GM18858 (cell line): Measurements from ENCODE around the gene LXN.
"Not testable (repeated sequence)": the region's sequence is repeated elsewhere in the genome, so short reads cannot be mapped to it uniquely, and the experiment has no call there.

Experiments
- ATAC-seq: cut with Tn5 transposase; IDR thresholded peaks from one replicate; pipeline ENCODE4 v1.9.1; 2021; ENCODE audit not compliant: unreplicated experiment

The LXN gene, protein sequence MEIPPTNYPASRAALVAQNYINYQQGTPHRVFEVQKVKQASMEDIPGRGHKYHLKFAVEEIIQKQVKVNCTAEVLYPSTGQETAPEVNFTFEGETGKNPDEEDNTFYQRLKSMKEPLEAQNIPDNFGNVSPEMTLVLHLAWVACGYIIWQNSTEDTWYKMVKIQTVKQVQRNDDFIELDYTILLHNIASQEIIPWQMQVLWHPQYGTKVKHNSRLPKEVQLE

DNA sequence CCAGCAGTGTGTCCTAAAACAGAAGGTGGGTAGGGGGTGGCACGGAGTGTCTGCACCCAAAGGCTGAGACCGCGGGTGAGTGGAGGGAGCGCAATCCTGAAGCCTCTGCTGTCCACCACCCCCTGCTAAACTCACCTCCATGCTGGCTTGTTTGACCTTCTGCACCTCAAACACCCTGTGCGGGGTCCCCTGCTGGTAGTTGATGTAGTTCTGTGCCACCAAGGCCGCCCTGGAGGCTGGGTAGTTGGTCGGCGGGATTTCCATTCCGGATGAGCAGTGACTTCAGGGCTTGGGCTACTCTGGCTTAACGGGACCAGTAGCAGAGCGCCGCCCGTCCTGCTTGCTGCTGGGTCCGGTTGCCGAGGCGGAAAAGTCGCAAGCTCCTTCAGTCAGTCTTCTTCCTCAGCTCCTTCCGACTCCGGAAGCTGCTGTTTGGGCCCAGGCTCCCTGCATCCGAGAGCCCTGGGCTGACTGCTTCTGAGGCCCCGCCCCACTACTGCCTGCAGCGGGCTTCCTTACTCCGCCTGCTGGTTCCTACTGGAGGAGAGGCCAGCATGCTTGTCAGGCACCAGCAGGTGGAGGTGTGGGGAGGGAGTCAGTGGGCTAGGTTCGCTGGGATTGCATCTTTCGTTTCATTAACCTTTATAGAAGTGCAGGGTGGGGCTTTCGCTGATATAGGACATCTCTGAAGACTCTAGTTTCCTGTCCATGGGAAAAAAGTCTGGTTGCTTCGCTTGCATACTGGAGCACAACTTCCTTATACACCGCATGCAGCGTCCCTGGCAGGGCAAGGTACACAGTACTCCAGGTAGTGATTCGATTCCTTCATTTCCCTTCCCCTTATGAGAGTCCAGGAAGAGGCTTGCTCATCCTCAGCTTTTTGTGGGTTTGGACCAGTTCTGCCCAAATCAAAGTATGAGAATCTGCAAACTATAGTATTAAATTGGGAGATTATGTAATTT, at the start of gene LXN:
Gene LXN, minus strand, starts transcription at position 434 of the 962 bp plus-strand sequence. Its CDS starts 170 bp downstream, at position 264.
- ATAC-seq = peak; percentile 99

DNA sequence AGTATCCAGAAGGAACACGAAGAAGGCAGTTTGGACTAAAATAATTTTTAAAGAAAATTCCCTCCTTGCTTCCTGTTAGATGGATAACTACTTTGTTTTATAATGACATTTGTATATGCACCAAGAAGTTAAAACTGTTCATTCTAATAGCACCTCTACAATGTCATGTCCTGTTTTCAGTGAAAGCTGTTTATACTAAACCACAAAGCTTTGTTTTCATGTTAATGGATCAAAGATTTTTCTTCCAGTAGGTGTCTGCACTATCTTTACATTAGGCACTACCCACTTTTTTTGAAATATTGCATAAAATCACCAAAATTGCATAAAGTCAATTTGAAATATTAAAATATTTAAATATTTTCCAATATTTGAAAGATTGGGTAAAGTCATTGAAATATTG, 49.7 kb upstream of the LXN start:
- ATAC-seq = no peak

DNA sequence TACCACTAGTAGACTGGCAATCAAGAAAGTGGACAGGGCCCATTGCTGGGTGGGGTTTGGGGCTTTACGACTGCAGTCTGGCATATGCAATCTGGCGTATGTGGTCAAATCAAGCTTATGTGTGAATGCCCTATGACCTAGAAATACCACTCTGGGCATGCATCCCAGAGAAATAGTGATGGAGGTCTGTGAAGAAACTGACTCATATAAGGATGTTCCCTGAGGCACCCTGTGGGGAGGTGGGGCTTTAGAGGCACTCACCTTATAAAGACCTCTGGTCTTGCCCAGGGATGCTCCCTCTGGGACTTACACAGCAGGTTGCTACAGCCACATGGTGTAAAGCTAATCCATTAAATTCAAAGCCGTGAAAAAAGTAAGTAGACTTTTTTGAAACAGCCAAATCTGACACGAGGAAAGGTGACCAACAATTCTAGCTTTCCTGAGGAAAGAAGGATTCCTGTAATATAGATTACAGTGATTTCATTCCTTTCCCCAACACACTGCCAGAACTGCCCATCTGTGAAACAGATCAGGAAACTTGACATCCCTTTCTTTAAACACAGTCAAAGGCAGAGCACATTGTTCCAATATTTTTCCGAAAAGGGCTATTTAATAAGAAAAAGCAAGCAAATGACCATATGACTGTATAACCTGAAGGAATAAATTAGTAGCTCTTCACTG, 46.2 kb upstream of the LXN start:
- no peak for ATAC-seq

DNA sequence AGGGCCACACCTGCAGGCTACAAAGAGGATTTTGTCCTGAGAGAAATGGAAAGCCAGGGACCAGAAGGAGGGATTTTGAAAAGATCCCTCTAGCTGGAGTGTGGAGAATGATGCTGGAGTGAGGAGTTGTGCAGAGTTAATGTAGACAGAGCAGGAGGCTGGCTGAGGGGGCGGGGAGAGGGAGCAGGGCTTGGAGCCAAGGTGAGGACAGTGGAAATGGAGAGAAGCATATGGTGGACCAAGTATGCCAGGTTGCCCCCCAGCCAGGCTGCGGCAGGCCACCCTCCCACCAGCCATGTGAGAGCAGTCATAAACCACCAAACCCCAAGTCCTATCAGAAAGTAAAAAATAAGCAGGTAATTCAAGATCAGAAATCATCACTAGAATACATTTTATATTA, 45.1 kb upstream of the LXN start:
- ATAC-seq = no peak

DNA sequence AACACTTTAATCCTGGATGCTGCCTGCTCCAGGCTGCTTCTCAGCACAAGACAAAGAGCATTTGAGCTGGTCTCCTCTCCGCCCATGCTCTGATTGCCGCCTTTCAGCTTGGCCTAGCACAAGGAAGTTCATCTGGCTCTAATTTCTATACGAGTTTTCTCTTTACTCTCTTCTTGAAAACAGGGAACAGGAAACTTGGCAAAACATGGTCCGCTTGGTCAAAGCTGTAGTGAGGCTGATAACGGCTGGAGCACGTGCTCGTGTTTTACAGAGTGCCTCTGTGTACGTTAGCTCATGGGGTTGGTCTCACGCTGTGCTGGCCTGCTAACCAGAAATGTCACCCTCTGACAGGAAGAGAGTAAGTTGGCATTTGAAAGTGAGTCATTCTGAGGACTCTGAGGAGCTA, 40.6 kb upstream of the LXN start:
- ATAC-seq = no peak

DNA sequence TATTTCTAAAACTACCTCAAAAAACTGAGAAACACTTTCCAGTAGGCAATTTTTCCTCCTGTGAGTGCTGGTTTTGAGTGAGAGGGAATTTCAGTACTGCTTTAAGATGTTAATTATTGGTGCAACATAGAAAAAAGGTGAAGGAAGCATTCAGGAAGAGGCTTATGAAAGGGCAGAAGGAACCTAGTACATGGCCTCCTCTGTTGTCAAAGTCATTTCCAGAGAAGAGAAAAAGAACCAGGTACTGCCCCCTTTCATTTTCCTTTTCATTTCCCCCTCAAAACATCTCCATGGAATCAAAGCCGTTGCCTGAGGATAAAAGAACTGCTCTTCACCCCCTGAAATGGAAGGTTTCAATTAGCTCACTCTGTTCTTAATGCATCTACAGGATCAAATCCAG, 40.0 kb upstream of the LXN start:
- no peak for ATAC-seq

DNA sequence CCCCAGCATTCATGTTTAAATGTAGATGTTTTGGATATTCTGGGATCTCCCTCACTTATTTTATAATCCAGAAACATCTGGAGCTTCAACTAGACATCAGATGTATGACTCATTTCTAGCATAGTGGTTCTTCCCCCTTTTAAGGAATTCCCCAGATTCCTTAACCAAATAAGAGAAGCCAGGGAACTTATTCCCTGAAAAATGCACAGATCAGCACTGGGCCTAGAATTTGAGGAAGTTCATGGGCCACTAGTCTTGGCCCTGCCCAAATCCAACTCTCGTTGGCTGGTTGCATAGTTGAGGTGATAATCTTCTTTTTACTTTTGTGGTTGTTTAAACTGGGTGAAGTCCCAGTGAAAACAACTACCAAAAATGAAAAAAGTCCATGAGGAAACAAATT, 39.4 kb upstream of the LXN start:
- ATAC-seq = no peak

DNA sequence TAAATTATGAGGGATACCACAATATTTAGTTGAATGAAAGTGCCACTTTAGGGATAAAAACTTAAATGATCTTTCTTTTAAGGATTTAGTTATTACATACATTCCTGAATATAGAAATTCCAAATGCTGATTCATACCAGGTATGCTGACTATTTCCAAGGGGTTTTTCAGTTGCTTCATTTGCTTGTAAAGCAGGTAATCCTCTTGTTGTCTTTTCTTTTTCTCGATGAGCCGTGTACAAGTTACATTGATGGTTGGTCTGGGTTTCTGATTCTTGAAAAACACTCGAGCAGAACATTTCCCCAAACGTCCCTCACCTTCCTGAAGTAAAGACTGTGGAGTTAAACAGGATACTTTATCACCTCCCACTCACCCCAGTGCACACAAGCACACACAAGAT, 38.2 kb upstream of the LXN start:
- ATAC-seq = no peak

DNA sequence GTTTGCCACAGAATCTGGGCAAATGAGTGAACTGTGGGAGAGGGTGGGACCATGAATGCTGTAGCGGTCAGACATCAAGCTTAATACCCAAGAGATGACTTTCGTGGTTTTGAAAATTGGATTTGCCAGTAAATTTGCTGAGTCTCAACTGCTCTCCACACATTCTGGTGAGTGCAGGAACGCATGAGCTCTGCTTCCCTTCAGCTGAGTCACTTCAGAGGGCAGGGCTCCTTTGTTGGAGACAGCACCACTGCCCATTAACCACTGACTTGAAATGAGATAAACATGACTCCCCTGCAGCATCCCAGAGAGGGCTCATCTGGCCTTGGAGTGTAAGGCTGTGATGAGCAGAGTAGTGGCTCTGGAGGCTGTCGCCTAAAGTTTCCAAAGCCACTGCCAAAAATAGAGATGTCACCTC, 37.2 kb upstream of the LXN start:
- ATAC-seq = no peak

DNA sequence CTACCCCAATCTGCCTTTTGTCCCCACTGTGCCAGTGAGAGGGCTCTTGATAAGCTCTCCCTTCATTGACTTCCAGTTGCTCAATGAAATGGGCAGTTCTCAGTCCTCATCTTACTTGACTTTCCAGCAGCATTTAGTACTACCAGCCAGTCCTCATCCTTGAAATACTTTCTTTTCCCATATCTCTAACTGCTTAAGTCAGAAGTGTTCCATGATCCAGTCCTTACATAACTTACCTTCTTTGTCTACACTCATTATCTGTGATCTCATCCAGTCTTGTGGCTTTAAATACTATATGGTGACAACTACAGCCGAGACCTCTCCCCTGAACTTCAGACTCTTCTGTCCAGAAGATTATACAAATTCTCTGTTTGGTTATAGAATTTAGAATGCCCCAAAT, 31.1 kb upstream of the LXN start:
- ATAC-seq = no peak

DNA sequence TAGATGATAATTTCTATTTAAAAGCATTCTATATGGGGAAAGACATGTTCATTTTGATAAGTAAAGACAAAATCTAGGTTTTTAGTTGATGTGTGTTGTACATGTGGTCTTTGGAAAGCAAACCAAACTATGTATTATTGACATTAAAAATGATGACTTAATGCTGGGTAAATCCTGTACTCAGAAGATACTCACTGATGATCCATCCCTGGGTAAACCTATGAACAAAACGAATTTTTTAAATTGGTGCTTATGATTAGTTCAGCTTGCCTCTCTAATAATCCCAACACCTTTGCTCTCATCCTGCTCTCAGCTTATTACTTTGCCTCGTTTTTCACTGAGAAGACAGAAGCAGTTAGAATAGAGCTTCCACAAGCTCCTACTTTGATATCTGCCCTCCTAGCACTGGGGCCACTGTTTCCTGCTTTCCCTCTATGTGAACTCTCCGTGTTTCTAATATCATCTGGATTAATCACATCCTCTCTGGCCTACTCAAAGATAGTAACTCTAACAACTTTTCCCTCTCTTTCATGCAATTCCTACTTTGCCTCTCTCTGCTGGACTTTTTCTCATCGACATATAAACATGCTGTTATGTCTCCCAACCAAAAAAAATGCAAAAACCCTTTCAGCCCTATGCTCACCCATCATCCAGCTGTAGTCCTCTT, 30.5 kb upstream of the LXN start:
- ATAC-seq = no peak

DNA sequence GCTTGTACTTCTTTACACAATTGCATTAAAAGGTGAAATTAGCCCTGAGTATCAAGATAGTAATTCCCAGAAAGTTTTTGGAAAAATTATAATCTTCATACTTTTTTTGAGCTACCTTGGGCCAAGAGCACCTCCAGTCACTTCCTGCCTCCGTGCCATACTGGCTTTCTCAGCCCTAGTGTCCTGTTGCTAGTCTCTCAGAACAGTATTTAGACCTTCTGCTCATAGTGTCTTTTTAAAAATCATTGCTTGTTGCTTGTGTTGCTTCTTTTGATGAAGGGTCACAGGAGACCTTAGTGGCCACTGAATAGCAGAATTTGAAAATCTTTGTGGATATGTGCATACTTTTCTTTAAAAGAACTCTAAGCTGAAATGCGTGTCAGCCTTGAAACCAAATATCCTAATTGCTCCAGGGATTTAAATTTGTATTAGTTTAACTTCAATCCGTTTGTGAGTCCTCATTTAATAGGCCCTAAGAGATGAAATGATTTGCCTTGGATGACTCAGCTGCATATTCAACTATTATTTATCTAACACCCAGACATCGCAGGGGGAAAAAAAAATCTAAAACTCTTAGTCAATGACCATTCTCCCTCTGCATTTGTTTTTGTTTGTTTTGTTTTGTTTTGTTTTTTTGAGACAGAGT, 29.1 kb upstream of the LXN start:
- ATAC-seq = no peak

DNA sequence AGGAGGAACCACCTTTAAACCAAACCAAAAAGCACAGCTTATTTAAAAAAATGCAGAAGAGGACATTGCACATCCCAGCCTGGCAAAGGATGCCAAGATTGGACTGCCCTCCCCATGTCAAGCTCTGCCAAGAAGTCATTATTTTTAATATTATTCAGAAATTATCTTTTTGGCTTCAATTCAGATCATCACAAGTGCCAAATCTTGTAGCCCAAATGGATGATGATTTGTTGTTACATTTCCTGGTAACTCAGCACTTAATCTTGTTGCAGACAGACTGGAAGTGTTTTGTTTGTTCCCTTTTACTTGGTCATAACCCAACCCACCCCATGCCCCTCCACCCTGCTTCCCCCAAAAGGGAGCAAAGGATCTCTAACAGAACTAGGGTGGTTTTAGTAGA, 28.1 kb upstream of the LXN start:
- no peak for ATAC-seq

DNA sequence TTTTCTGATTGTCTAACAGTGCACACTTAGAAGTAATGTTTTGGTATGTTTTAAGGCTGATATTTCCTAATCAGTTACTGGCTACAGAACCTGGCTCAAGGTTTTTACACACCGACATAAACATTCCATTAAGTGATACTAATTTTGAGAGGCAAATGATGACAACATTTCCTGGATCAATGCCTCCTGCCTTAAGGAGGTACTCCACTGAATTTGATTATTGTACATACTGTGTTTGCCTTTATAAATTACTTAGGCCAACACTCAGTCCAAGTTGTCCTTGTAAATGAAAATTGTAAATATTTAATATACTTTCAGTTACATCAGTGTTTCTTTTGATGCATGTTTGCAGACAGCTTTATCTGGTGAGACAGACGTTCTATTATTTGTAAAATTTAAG, 24.2 kb upstream of the LXN start:
- ATAC-seq = no peak

DNA sequence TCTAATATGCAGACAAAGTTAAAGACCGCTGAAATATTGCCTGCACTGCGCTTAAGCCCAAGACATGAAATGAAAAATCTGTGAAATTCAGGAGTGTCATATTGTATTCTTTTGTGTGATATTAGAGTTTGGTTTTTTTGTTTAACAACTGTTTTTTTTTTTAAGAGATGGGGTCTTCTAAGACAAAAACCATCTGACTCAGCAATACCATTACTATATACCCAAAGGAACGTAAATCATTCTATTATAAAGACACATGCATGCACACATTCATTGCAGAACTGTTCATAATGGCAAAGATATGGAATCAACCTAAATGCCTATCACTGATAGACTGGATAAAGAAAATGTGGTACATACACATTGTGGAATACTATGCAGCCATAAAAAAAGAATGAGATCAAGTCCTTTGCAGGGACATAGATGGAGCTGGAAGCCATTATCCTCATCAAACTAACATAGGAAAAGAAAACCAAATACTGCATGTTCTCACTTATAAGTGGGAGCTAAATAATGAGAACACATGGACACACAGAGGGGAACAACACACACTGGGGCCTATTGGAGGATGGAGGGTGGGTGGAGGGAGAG, 21.5 kb upstream of the LXN start:
- ATAC-seq = not testable (repeated sequence)

DNA sequence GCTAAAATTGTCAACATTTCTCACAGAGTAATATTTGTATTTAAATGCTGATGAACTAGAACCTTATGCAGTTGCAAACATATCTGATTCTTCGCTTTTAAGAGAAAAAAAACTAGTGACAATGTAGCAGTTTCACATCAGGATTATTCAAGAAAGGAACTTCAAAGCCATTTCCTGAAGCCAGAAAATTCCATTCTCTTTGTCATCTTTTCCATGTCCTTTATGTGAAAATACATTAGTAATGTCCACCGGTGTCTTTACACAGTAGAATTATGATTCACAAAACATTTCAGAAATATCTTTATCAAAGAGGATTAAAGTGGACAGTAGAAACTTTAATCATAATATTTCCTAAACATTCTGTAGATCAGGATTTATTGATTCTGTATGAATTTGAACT, 12.7 kb upstream of the LXN start:
- ATAC-seq = no peak

DNA sequence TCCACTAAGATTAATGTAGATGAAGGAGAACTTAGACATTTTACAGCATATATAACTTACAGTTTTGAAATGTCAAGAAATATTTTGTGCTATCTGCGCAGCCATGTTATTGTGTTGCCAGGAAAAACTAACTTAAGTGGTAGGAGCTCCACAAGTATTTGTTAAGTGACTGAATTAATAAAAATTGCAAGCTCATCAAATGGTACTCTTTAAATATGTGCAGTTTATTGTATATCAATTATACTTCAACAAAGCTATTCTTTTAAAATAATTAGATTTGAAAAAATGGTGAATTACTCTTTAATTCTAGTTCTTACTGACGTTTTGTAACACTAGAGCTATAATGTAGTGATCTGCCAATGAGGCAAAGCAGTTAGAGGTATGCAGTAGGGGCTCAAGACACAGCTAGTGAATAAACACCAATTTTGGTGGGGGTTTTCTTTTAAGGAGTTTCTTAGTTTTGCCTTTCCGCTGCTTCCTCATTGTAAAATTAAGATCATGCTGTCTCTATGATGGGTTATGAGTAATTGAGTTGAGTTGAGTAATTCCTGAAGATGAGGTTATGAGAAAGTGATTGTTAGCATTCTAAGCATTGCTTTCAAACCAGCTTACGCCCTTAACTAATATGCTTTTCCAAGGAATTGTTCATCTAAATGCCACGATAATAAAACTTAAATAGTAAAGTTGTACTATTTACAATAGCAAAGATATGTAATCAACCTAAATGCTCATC, 10.9 kb upstream of the LXN start:
- no peak for ATAC-seq

DNA sequence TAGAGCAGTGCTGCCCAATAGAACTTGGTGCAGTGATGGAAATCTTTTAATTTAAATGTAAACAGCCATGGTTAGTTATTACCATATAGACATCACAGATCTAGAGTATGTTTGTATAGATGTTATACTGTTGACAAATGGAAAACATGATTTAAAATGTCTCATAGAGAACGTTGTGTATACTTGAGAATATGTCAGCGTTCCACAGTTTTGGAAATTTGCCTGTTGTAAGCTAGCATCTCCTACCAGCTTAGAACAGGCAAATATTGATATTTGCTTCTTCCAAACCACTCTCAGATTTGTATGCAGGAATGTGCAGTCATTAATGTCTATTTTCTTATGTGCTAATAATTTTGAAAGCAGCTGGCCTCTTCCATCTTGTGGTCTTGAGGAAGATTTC, 8.4 kb upstream of the LXN start:
- no peak for ATAC-seq

DNA sequence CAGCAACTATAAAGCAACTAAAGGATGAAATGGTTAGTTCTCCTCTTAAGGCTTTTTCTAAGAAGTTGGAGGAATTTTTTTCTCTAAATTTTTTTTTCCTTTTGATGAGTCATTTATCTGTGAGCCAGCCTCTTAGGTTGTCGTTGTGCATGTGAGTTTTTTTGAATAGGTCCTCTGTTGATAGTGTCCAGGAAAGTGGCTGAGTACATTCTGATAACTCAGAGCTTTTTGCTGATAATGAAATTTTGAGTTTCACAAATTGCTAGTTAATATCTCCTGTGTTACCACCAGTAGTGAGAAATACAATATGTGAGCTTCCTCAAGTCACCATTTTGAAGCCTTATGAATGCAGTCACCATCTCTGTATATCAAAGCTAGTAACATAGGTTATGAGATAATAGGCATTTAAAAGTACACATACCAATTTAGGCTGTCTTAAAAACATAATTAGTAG, 7.1 kb upstream of the LXN start:
- no peak for ATAC-seq

DNA sequence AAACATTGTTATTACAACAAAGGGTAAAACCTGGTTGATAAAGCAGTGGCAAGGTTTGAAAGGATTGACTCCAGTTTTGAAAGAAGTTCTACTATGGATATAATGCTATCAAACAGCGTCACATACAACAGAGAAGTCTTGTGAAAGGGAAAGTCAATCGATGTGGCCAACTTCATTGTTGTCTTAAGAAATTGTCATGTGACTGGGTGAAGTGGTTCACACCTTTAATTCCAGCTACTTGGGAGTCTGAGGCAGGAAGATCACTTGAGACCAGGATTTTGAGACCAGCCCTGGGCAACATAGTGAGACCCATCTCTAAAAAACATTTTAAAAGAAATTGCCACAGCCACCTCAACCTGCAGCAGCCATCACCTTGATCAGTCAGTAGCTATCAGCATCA, 6.2 kb upstream of the LXN start:
- ATAC-seq = no peak
